Fibroblast of lung (primary cell): ENCODE measurements around the gene IPO5. TPM values are rescaled to one million over a fixed set of nuclear protein-coding genes. Genes with fewer than 3 reads are reported as not detected.

Experiments
- DNase-seq, 2 donors: peaks; one replicate each; pipeline versions ENCODE4 v3.0.0 to v3.0.0-alpha.2; 2010; ENCODE audit warnings: low read depth in 2 of 2
- H2AFZ ChIP-seq: 2 replicates; pipeline ENCODE4 v1.5.1; 2012; ENCODE audit warnings: low read length, control low read depth, inconsistent platforms
- H3K27ac ChIP-seq: 2 replicates; pipeline ENCODE4 v1.5.1; 2011; ENCODE audit warnings: low read length, control low read depth; ENCODE audit not compliant: insufficient read depth
- H3K27me3 ChIP-seq: 2 replicates; pipeline ENCODE4 v1.5.1; 2011; ENCODE audit warnings: mild to moderate bottlenecking, low read length; ENCODE audit not compliant: control insufficient read depth, insufficient read depth
- H3K36me3 ChIP-seq: 2 replicates; pipeline ENCODE4 v1.5.1; 2011; ENCODE audit warnings: low read length; ENCODE audit not compliant: control insufficient read depth, insufficient read depth
- H3K4me1 ChIP-seq: 2 replicates; pipeline ENCODE4 v1.5.1; 2011; ENCODE audit warnings: low read length; ENCODE audit not compliant: control insufficient read depth, insufficient read depth; ENCODE audit errors: extremely low read depth
- H3K4me2 ChIP-seq: 2 replicates; pipeline ENCODE4 v1.5.1; 2011; ENCODE audit warnings: low read length, control low read depth; ENCODE audit not compliant: insufficient read depth; ENCODE audit errors: extremely low read depth
- H3K4me3 ChIP-seq, 4 experiments: fragments of 200-600 bp in 1 of 4; sonication (generic) in 1 of 4; replicated peaks in 1 of 4; 2 replicates each; pipeline ENCODE4 v1.5.1; 2011 to 2016; ENCODE audit warnings: low read length in 4 of 4, low read depth in 3 of 4, mild to moderate bottlenecking in 3 of 4, control low read depth in 2 of 4, inconsistent platforms in 1 of 4, mixed read lengths in 1 of 4; ENCODE audit not compliant: insufficient read depth in 1 of 4; ENCODE audit errors: control extremely low read depth in 1 of 4
- H3K79me2 ChIP-seq: 2 replicates; pipeline ENCODE4 v1.5.1; 2012; ENCODE audit warnings: mild to moderate bottlenecking, low read length, inconsistent platforms; ENCODE audit not compliant: control insufficient read depth, insufficient read depth
- H3K9ac ChIP-seq: 2 replicates; pipeline ENCODE4 v1.5.1; 2011; ENCODE audit warnings: mild to moderate bottlenecking, low read length, control low read depth; ENCODE audit not compliant: insufficient read depth
- H3K9me3 ChIP-seq: 2 replicates; pipeline ENCODE4 v1.5.1; 2012; ENCODE audit warnings: low read depth, low read length; ENCODE audit not compliant: control insufficient read depth, insufficient read depth
- H4K20me1 ChIP-seq: 2 replicates; pipeline ENCODE4 v1.5.1; 2011; ENCODE audit warnings: low read length; ENCODE audit not compliant: control insufficient read depth, insufficient read depth; ENCODE audit errors: extremely low read depth
- CTCF ChIP-seq, 2 donors: IDR thresholded peaks in 1 of 2; conservative IDR thresholded peaks in 1 of 2; 1 replicate in 1 of 2; 2 replicates in 1 of 2; pipeline ENCODE4 v1.5.1; 2011 to 2012; ENCODE audit warnings: low read length in 2 of 2, control low read depth in 1 of 2, inconsistent platforms in 1 of 2, low read depth in 1 of 2, mild to moderate bottlenecking in 1 of 2
- EZH2 ChIP-seq: IDR thresholded peaks from 2 replicates; pipeline ENCODE4 v1.5.1; 2012; ENCODE audit warnings: low read length, control low read depth, mild to moderate bottlenecking; ENCODE audit errors: missing control alignments
- polyA plus RNA-seq, 2 donors: library from polyadenylated mRNA; depleted of rRNA in 1 of 2; stranded (reverse) in 1 of 2; unstranded in 1 of 2; fragments of >200 nt; gene quantifications; 2 replicates each; pipeline ENCODE4 v1.2.1, GENCODE V29; 2011 to 2012; ENCODE audit warnings: missing spikeins in 1 of 2
- total RNA-seq: library from RNA; depleted of rRNA; stranded (reverse); fragments of >200 nt; gene quantifications from 2 replicates; pipeline ENCODE4 v1.2.1, GENCODE V29; 2014

IPO5 gene
- total and polyA plus RNA-seq, 2 donors (not counting 1 experiment from before 2014, with no cell fraction given): 152 to 240 TPM

GRCh38 chr13:97932036-97932435 lies 21.4 kb upstream of the IPO5 start:
- no peaks in the 10 kb centered on the region for H3K36me3 ChIP-seq
- no peak overlapping the region for H3K4me3 ChIP-seq
- no peaks in the 10 kb centered on the region for H3K79me2 ChIP-seq
- H3K27me3 ChIP-seq: no peaks in the 10 kb centered on the region
- H2AFZ ChIP-seq: no peak overlapping the region
- no peak for DNase-seq
- no peaks in the 10 kb centered on the region for H4K20me1 ChIP-seq
- H3K9ac ChIP-seq: no peak overlapping the region
- TF ChIP-seq EZH2 (no peak), CTCF (conservative IDR thresholded peaks at IDR 0.05 in 1 of 2, IDR thresholded peaks at IDR 0.05 in 1 of 2; ENCODE audit: low read depth in 1 of 2, low read length in 2 of 2) (no peak)
- H3K9me3 ChIP-seq: no peaks in the 10 kb centered on the region
- H3K4me1 ChIP-seq: no peaks in the 10 kb centered on the region
- no peak overlapping the region for H3K27ac ChIP-seq
- no peak overlapping the region for H3K4me2 ChIP-seq

- H3K4me2 ChIP-seq: no peak overlapping the region
- H2AFZ ChIP-seq: no peak overlapping the region
- no peak overlapping the region for H3K9ac ChIP-seq
- no peaks in the 10 kb centered on the region for H3K36me3 ChIP-seq
- no peaks in the 10 kb centered on the region for H3K4me1 ChIP-seq
- no peaks in the 10 kb centered on the region for H4K20me1 ChIP-seq
- DNase-seq: no peak
- no peak overlapping the region for H3K4me3 ChIP-seq
- no peak overlapping the region for H3K27ac ChIP-seq
- no peaks in the 10 kb centered on the region for H3K9me3 ChIP-seq
- no peaks in the 10 kb centered on the region for H3K27me3 ChIP-seq
- H3K79me2 ChIP-seq: no peaks in the 10 kb centered on the region
- TF ChIP-seq EZH2 (no peak), CTCF (conservative IDR thresholded peaks at IDR 0.05 in 1 of 2, IDR thresholded peaks at IDR 0.05 in 1 of 2; ENCODE audit: low read depth in 1 of 2, low read length in 2 of 2) (no peak)
Measured at GRCh38 chr13:97932647-97933046, 20.8 kb upstream of the IPO5 start.

GRCh38 chr13:97933776-97934175 lies 19.7 kb upstream of the IPO5 start:
- Histone ChIP-seq H3K4me1 (no peaks in the 10 kb centered on the region), H3K4me3 (no peak overlapping the region), H3K27ac (no peak overlapping the region), H3K27me3 (no peaks in the 10 kb centered on the region), H3K9ac (no peak overlapping the region), H2AFZ (no peak overlapping the region), H3K79me2 (no peaks in the 10 kb centered on the region), H3K4me2 (no peak overlapping the region), H3K36me3 (no peaks in the 10 kb centered on the region), H3K9me3 (no peaks in the 10 kb centered on the region), H4K20me1 (no peaks in the 10 kb centered on the region)
- TF ChIP-seq CTCF (conservative IDR thresholded peaks at IDR 0.05 in 1 of 2, IDR thresholded peaks at IDR 0.05 in 1 of 2; ENCODE audit: low read depth in 1 of 2, low read length in 2 of 2) (no peak), EZH2 (no peak)
- DNase-seq: no peak
